PC-9 (cell line): ENCODE measurements around the gene IVD. TPM values are rescaled to one million over a fixed set of nuclear protein-coding genes. Genes with fewer than 3 reads are reported as not detected.

Source experiments
- BruUV-seq: library from RNA; stranded (reverse); fragments of 400-500 nt; replicated peaks from 2 replicates; lab custom pipeline; 2021; lab: Mats Ljungman, UMichigan
- CTCF ChIA-PET: fragments of 300-600 bp; sonication (Branson Sonifier 250); formaldehyde crosslinking; loops from one replicate; lab custom pipeline; 2022; ENCODE audit warnings: antibody characterized with exemption; lab: Charles Lee
- POLR2A ChIA-PET: fragments of 300-600 bp; sonication (Branson Sonifier 250); formaldehyde crosslinking; loops from one replicate; lab custom pipeline; 2022; ENCODE audit warnings: antibody characterized with exemption; ENCODE audit not compliant: unreplicated experiment; lab: Charles Lee
- DNase-seq, 2 experiments: peaks; one replicate each; pipeline versions ENCODE4 v3.0.0 to v3.0.0-alpha.2; 2015 to 2022; ENCODE audit warnings: mixed read lengths in 1 of 2
- H2AFZ ChIP-seq: fragments of 200-600 bp; sonication (generic); 2 replicates; pipeline ENCODE4 v1.8.1; 2017; ENCODE audit warnings: antibody characterized with exemption
- H3F3A ChIP-seq: fragments of 200-600 bp; sonication (generic); 2 replicates; pipeline ENCODE4 v1.8.1; 2017; ENCODE audit warnings: antibody characterized with exemption, mild to moderate bottlenecking, low read depth; ENCODE audit not compliant: insufficient read depth
- H3K27ac ChIP-seq: fragments of 200-600 bp; sonication (generic); 2 replicates; pipeline ENCODE4 v1.6.1; 2016; ENCODE audit warnings: mixed run types
- H3K27me3 ChIP-seq: fragments of 200-600 bp; sonication (generic); 2 replicates; pipeline ENCODE4 v1.6.1; 2016; ENCODE audit warnings: low read depth, mixed run types; ENCODE audit not compliant: insufficient read depth
- H3K36me3 ChIP-seq: fragments of 200-600 bp; sonication (generic); 2 replicates; pipeline ENCODE4 v1.6.1; 2016; ENCODE audit warnings: low read depth, mixed run types
- H3K4me1 ChIP-seq: fragments of 200-600 bp; sonication (generic); replicated peaks from 2 replicates; pipeline ENCODE4 v1.6.1; 2016; ENCODE audit warnings: mixed run types; ENCODE audit not compliant: insufficient read depth
- H3K4me2 ChIP-seq: fragments of 200-600 bp; sonication (generic); 2 replicates; pipeline ENCODE4 v1.6.1; 2017; ENCODE audit warnings: mixed run types
- H3K4me3 ChIP-seq: fragments of 200-600 bp; sonication (generic); 2 replicates; pipeline ENCODE4 v1.6.1; 2016; ENCODE audit warnings: mixed run types
- H3K79me2 ChIP-seq: fragments of 200-600 bp; sonication (generic); 2 replicates; pipeline ENCODE4 v1.6.1; 2017; ENCODE audit warnings: low read depth, mixed run types
- H3K9me2 ChIP-seq: fragments of 200-600 bp; sonication (generic); 2 replicates; pipeline ENCODE4 v1.8.1; 2017; ENCODE audit warnings: mild to moderate bottlenecking; ENCODE audit not compliant: insufficient read depth
- H3K9me3 ChIP-seq: fragments of 200-600 bp; sonication (generic); 2 replicates; pipeline ENCODE4 v1.8.1; 2016; ENCODE audit warnings: low read depth; ENCODE audit not compliant: insufficient read depth
- H4K20me1 ChIP-seq: fragments of 200-600 bp; sonication (generic); 2 replicates; pipeline ENCODE4 v1.8.1; 2017; ENCODE audit not compliant: insufficient read depth
- CTCF ChIP-seq: fragments of 200-600 bp; sonication (generic); conservative IDR thresholded peaks from 2 replicates; pipeline ENCODE4 v1.6.1; 2017; ENCODE audit warnings: mixed run types, antibody characterized with exemption, mild to moderate bottlenecking, moderate library complexity
- EZH2 ChIP-seq: fragments of 200-600 bp; sonication (generic); IDR thresholded peaks from 2 replicates; pipeline ENCODE4 v1.8.0; 2017; ENCODE audit warnings: antibody characterized with exemption, low read depth
- intact Hi-C: fragments of 100-400 bp; cut with micrococcal nuclease; formaldehyde crosslinking; loops from one replicate; pipeline ENCODE4 v1.10.0; 2022; ENCODE audit not compliant: unreplicated experiment
- total RNA-seq: library from RNA; stranded (reverse); gene quantifications from 2 replicates; pipeline ENCODE4 v1.2.3, GENCODE V29; 2021

The IVD gene
- total RNA-seq, 1 experiment from 2014 or later = 82.5 TPM

- Histone ChIP-seq H3F3A (peaks cover 6% of the 10 kb centered on the region; the same call in 1 of the 2 replicates), H3K79me2 (peaks cover 58% of the 10 kb centered on the region)
- intact Hi-C loops = loop anchor here (5.0 kb wide), 1 partner anchor 63 kb away; no protein-coding TSS in a partner anchor
Observed at GRCh38 chr15:40444736-40445135, 39.1 kb downstream of the IVD start.

DNA sequence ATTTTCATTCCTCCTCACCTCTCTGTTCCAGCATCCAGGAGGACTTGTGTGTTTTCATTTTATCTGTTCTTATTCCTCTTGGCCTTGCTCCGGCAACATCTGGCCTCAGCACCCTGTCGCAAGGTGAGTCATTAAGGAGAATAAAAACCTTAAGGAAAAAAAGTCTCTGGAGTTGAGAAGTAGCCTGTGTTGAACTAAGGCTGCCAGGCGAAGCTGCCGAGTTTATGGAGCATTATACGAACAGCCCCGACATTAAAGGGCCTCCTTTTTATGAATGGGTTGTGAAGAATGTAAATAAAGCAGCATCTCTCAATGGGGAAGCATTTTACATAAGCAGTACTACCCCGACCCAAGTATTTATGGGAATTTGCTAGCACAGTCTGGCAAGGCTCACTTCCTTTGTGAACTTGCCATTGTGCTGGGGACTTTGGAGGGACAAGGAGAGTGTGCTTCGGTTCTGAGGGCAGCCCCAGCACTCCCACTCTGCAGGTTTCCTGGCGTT lies 39.9 kb downstream of the IVD start:
- H3K9me3 ChIP-seq = no peaks in the 10 kb centered on the region
- H3K4me2 ChIP-seq = no peak overlapping the region
- H3K9me2 ChIP-seq = no peaks in the 10 kb centered on the region
- no peak overlapping the region for H3K27ac ChIP-seq
- CTCF ChIA-PET = no interaction called here
- peaks cover 66% of the 10 kb centered on the region for H3K79me2 ChIP-seq
- no peak for TF ChIP-seq EZH2
- TF ChIP-seq CTCF = no peak
- H2AFZ ChIP-seq = no peak overlapping the region
- intact Hi-C loops = no loop called here
- DNase-seq = no peak
- no TSS peak for BruUV-seq
- H4K20me1 ChIP-seq = peaks cover 6% of the 10 kb centered on the region
- H3K36me3 ChIP-seq = no peaks in the 10 kb centered on the region
- H3K4me3 ChIP-seq = no peak overlapping the region
- no peaks in the 10 kb centered on the region for H3F3A ChIP-seq
- H3K27me3 ChIP-seq = no peaks in the 10 kb centered on the region
- H3K4me1 ChIP-seq = no peaks in the 10 kb centered on the region
- POLR2A ChIA-PET = interaction anchor here (0.5 to 0.7 kb wide), 2 partner anchors 20 to 331 kb away, joined by 3 read pairs; no protein-coding TSS in a partner anchor

More at GRCh38 chr15:40444736-40445135, 39.1 kb downstream of the IVD start:
- no peaks in the 10 kb centered on the region for H3K27me3 ChIP-seq
- no peaks in the 10 kb centered on the region for H3K9me2 ChIP-seq
- no TSS peak for BruUV-seq
- H4K20me1 ChIP-seq = peaks cover 6% of the 10 kb centered on the region
- POLR2A ChIA-PET = interaction anchor here (0.5 to 0.6 kb wide), 2 partner anchors 19 to 101 kb away, joined by 3 to 12 read pairs; no protein-coding TSS in a partner anchor
- TF ChIP-seq EZH2 (no peak), CTCF (no peak)
- no peak overlapping the region for H3K27ac ChIP-seq
- no peak overlapping the region for H2AFZ ChIP-seq
- H3K9me3 ChIP-seq = no peaks in the 10 kb centered on the region
- H3K4me1 ChIP-seq = no peaks in the 10 kb centered on the region
- no peak for DNase-seq
- H3K4me3 ChIP-seq = no peak overlapping the region
- CTCF ChIA-PET = interaction anchor here (0.6 kb wide), 1 partner anchor 64 kb away, joined by 9 read pairs; no protein-coding TSS in a partner anchor
- H3K36me3 ChIP-seq = no peaks in the 10 kb centered on the region
- H3K4me2 ChIP-seq = no peak overlapping the region

GRCh38 chr15:40446144-40446543 lies 40.5 kb downstream of the IVD start:
- Histone ChIP-seq H2AFZ (no peak overlapping the region), H3K4me2 (no peak overlapping the region), H3K4me3 (no peak overlapping the region), H4K20me1 (peaks cover 6% of the 10 kb centered on the region), H3K27me3 (no peaks in the 10 kb centered on the region), H3K9me3 (no peaks in the 10 kb centered on the region), H3K4me1 (no peaks in the 10 kb centered on the region), H3K9me2 (no peaks in the 10 kb centered on the region), H3K27ac (no peak overlapping the region), H3K36me3 (no peaks in the 10 kb centered on the region), H3F3A (no peaks in the 10 kb centered on the region), H3K79me2 (peaks cover 70% of the 10 kb centered on the region)
- TF ChIP-seq EZH2 (no peak), CTCF (no peak)
- DNase-seq = no peak
- CTCF ChIA-PET = no interaction called here
- BruUV-seq = no TSS peak
- intact Hi-C loops = no loop called here
- POLR2A ChIA-PET = interaction anchor here (0.6 to 0.7 kb wide), 2 partner anchors 20 to 73 kb away, joined by 3 read pairs; no protein-coding TSS in a partner anchor
